Measurements from ENCODE around the gene MTFR1L.

- no peak for TF ChIP-seq CTCF (IDR thresholded peaks at IDR 0.05; ENCODE audit: low read length)
- no peak for TF ChIP-seq EZH2 (IDR thresholded peaks at IDR 0.05; ENCODE audit: borderline replicate concordance, low read length)
These were observed 19.6 kb upstream of the MTFR1L start, which contains the start of gene SELENON for GRCh38 chr1:25799935-25800702.
